ACC112 (cell line): ENCODE measurements around the gene CCT3.
A peak's percentile ranks its signal among the peaks of the same experiment; 100 is the strongest.

ENCODE experiments used
- H2AFZ ChIP-seq: fragments of 200-600 bp; sonication (generic); one replicate; pipeline ENCODE4 v1.6.0; 2017; ENCODE audit warnings: antibody characterized with exemption, low read length; ENCODE audit not compliant: unreplicated experiment
- H3K27ac ChIP-seq: fragments of 200-600 bp; sonication (generic); 2 replicates; pipeline ENCODE4 v1.5.1; 2014; ENCODE audit warnings: low read depth, mild to moderate bottlenecking, antibody characterized with exemption, low read length, moderate library complexity
- H3K27me3 ChIP-seq: fragments of 200-600 bp; sonication (generic); 2 replicates; pipeline ENCODE4 v1.6.1; 2014; ENCODE audit warnings: mild to moderate bottlenecking, antibody characterized with exemption, low read length, moderate library complexity, mixed read lengths; ENCODE audit not compliant: insufficient read depth
- H3K36me3 ChIP-seq: fragments of 200-600 bp; sonication (generic); 2 replicates; pipeline ENCODE4 v1.6.1; 2016; ENCODE audit warnings: mild to moderate bottlenecking, antibody characterized with exemption, low read length, moderate library complexity, mixed read lengths; ENCODE audit not compliant: insufficient read depth
- H3K4me1 ChIP-seq: fragments of 200-600 bp; sonication (generic); one replicate; pipeline ENCODE4 v1.6.1; 2016; ENCODE audit warnings: low read length, mixed read lengths; ENCODE audit not compliant: insufficient read depth, unreplicated experiment, control insufficient read depth
- H3K4me3 ChIP-seq: fragments of 200-600 bp; sonication (generic); 2 replicates; pipeline ENCODE4 v1.5.1; 2014; ENCODE audit warnings: mild to moderate bottlenecking, low read depth, low read length
- H3K79me2 ChIP-seq: fragments of 200-600 bp; sonication (generic); one replicate; pipeline ENCODE4 v1.6.0; 2016; ENCODE audit warnings: low read length; ENCODE audit not compliant: control insufficient read depth, unreplicated experiment, insufficient read depth

CCT3 gene

DNA sequence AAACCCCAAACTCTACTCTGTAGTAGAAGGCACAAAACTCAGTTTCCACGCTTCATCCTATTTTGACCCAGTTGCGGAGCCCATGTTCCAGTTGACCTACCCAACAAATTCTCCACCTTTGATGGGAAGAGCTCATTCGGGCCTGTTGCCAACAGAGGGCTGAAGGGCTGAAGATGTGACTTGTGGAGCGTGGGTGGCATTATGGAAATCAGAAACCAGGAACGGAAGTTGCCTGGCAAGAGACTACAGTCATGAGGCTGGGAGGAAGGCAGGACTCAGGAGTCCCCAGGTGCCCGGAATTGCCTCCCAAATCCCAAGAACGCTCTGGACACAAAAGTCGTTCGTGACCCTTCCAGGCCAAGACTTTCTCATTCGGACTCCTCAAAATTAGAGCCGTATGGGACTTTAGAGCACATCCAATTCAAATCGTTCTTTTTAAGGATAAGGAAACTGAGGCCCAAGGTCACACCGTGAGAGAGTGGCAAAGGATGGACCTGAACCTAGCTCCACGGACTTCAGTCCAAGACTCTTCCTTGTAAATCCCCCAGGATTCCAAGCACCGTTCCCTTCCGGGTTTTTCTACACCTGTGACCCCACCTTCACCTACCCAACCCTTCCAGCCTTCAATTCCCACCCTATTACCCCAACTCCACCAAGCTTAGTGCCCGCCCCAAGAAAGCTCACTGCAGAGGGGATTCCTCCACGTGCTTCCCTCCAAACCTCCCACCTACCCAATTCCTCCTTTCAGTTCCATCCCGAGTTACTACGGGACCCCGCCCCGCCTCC lies 56.2 kb downstream of the CCT3 start:
- peak overlapping the region; percentile 76 for H3K27ac ChIP-seq
- peaks cover 52% of the 10 kb centered on the region for H3K79me2 ChIP-seq
- H3K36me3 ChIP-seq: peaks cover 8% of the 10 kb centered on the region; the same call in 1 of the 2 replicates
- H3K4me1 ChIP-seq: peaks cover 34% of the 10 kb centered on the region
- no peaks in the 10 kb centered on the region for H3K27me3 ChIP-seq
- no peak overlapping the region for H2AFZ ChIP-seq
- H3K4me3 ChIP-seq: peak overlapping the region; percentile 89

DNA sequence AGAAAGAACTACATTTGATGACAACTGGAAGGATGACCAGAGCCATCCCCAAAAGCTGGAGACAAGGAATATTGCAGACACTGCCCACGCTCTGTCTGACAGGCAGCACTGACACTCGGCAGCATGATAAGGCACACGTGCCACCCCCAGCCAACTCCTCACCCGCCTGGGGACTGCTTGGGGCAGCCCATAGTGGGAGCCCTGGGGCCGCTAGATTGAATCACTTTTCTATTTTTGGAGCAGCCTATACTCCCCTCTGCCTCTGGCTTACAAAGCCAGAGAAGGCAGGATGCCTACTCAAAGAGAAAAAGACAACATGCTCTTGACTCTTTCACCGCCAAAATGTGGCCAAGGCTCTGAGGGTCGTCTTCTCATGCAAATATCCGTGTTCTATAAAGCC lies 56.8 kb downstream of the CCT3 start:
- H3K36me3 ChIP-seq: peaks cover 8% of the 10 kb centered on the region; the same call in 1 of the 2 replicates

DNA sequence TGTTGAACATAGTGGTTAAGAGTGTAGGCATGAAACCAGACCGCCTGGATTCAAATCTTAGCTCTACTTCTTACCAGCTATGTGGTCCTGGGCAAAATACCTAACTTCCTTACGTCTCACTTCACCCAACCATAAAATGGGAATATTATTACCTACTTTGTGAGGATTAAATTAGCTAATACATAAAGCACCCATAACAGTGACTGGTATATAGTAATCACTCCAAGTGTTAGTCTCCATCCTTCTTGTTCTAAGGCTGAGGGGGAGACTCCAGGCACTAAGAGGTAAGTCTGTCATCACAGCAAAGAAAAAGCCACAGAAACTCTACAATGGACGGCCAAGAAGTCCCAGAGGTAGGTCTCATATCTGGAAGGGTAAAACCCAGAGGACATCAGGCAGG lies 58.3 kb downstream of the CCT3 start:
- H3K4me1 ChIP-seq: peaks cover 33% of the 10 kb centered on the region
- H3K27me3 ChIP-seq: no peaks in the 10 kb centered on the region
- no peak overlapping the region for H3K4me3 ChIP-seq
- peaks cover 15% of the 10 kb centered on the region; the same call in 1 of the 2 replicates for H3K36me3 ChIP-seq
- H3K79me2 ChIP-seq: peaks cover 52% of the 10 kb centered on the region
- H2AFZ ChIP-seq: no peak overlapping the region
- H3K27ac ChIP-seq: no peak overlapping the region

More for the DNA sequence above, 56.8 kb downstream of the CCT3 start:
- Histone ChIP-seq H3K4me1 (peaks cover 36% of the 10 kb centered on the region), H2AFZ (no peak overlapping the region), H3K27me3 (no peaks in the 10 kb centered on the region), H3K4me3 (peak overlapping the region; percentile 89), H3K27ac (peak overlapping the region; percentile 76), H3K79me2 (peaks cover 52% of the 10 kb centered on the region)

DNA sequence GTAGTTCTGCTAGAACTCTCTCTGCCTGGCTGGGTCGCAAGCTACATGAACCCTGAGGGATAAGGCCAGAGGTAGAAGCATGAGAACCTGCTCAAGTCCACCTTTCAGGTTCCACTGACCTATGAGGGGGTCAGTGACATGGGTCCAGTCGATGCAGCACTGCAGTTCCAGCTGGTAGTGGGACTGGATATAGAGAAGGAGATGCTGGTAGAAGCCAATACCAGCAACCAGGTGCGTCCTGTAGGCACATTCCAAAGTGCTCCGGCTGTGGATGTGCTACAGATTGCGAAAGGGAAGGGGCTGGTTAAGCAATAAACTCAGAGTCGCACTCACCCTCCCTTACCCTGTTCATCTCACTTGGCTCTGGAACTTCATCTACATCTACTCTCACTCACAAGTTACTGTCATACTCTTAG lies 61.1 kb downstream of the CCT3 start:
- Histone ChIP-seq H3K27me3 (no peaks in the 10 kb centered on the region), H3K4me1 (peaks cover 18% of the 10 kb centered on the region), H3K4me3 (no peak overlapping the region), H3K79me2 (peaks cover 39% of the 10 kb centered on the region), H2AFZ (no peak overlapping the region), H3K27ac (peak overlapping the region; percentile 23; the same call in 1 of the 2 replicates), H3K36me3 (peaks cover 23% of the 10 kb centered on the region)

DNA sequence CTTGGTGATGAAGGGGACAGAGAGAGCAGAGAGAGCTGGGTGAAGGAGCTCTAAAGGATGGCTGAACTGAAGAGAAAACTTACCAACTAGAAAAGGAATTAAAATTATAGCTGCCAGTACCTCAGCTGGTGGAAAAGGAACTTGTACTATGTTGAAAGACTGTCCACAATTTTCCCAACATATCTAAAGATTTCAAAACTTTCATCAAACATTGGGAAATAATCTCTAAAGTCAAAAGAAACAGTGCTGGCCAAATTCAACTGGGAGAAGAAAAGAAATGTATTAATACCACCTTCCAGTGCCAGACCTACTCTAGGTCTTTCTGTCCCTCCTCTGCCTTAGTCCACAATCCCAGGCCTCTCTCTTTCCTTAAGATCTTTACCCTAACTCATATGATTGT lies 61.6 kb downstream of the CCT3 start:
- Histone ChIP-seq H3K4me1 (peaks cover 15% of the 10 kb centered on the region), H3K4me3 (no peak overlapping the region), H2AFZ (no peak overlapping the region), H3K27ac (peak overlapping the region; percentile 23; the same call in 1 of the 2 replicates), H3K27me3 (no peaks in the 10 kb centered on the region), H3K79me2 (peaks cover 34% of the 10 kb centered on the region), H3K36me3 (peaks cover 23% of the 10 kb centered on the region)

DNA sequence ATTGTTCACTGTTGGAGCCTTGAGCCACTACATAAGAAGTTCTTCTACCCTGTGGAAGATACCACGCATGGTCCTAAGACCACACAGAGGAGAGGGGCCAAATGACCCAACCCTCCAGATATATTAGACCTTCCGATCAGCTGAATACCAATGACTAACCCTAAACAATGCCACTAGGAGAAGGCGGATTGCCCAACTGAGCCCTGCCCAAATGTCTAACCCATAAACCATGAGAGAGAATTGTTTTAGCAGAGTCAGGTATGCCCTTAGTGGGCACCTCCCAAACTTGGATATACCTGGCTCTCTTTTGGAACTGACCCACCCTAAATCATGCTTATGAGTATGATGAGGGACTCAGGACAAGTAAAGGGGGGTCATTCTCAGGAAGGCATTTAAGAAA lies 67.8 kb downstream of the CCT3 start:
- Histone ChIP-seq H3K79me2 (peaks cover 2% of the 10 kb centered on the region), H2AFZ (no peak overlapping the region), H3K27me3 (no peaks in the 10 kb centered on the region), H3K4me3 (no peak overlapping the region), H3K36me3 (peaks cover 29% of the 10 kb centered on the region), H3K27ac (no peak overlapping the region), H3K4me1 (peaks cover 8% of the 10 kb centered on the region)

DNA sequence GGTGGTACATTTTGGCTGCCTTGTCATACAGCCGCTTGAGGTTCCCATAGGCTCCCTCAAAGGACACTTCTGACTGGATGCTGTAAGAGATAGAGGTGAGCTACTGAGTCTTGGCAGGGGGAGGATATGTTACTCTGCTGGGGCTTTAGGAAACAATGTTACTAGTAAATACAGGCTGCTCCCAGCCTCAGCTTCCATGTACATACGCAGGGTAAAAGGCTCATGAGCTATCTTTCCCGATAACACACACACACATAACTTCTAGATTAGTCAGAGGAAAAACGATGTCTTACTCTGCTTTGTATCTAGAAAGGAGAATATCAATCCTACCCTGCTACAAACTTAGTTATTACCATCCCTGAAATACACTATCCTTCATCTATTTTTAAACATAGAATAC lies 69.8 kb downstream of the CCT3 start:
- no peak overlapping the region for H2AFZ ChIP-seq
- H3K4me3 ChIP-seq: no peak overlapping the region
- H3K4me1 ChIP-seq: peaks cover 12% of the 10 kb centered on the region
- H3K27ac ChIP-seq: no peak overlapping the region
- H3K36me3 ChIP-seq: peaks cover 36% of the 10 kb centered on the region
- no peaks in the 10 kb centered on the region for H3K27me3 ChIP-seq
- H3K79me2 ChIP-seq: peaks cover 2% of the 10 kb centered on the region

DNA sequence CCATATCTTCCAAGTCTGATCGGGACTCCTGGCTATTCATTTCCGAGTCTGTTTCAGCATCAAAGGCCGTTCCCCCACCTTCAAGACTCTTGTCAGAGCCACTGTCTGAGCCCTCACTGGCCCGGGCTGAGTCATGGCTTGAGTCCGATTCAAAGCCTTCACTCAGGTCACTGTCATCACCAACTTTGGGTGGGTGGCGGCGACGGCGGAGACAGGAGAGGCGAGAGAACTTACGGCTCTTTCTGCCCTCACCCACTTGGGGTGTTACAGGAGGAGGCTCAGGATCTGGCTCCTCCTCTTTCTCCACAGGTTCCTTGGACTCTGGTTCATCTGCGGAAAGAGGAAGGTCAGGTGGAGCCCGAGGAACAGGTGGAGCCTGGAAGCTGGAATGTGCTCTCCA lies 72.0 kb downstream of the CCT3 start:
- no peak overlapping the region for H2AFZ ChIP-seq
- H3K36me3 ChIP-seq: peaks cover 35% of the 10 kb centered on the region
- peaks cover 26% of the 10 kb centered on the region for H3K4me1 ChIP-seq
- H3K79me2 ChIP-seq: peaks cover 1% of the 10 kb centered on the region
- no peaks in the 10 kb centered on the region for H3K27me3 ChIP-seq
- no peak overlapping the region for H3K27ac ChIP-seq
- H3K4me3 ChIP-seq: no peak overlapping the region

DNA sequence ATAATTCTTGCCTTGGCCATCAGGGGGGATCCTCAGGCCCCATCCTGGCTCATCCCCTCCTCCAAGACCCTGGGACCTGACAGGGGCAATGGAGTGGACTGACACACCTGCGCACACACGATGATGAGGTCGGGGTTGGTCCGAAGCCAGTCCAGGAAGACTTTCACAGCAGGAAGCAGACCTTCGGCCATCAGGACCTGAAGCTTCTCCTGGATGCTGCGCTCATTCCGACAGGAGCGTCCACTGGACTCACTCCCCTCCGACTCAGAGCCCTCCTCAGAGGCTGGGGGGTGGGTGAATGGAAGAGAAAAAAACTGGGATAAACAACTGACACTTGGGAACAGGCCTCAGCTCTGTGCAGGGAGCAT lies 74.8 kb downstream of the CCT3 start:
- H3K79me2 ChIP-seq: peaks cover 2% of the 10 kb centered on the region
- H2AFZ ChIP-seq: no peak overlapping the region
- peaks cover 55% of the 10 kb centered on the region for H3K36me3 ChIP-seq
- peaks cover 22% of the 10 kb centered on the region for H3K4me1 ChIP-seq
- peak overlapping the region; percentile 85 for H3K27ac ChIP-seq
- no peaks in the 10 kb centered on the region for H3K27me3 ChIP-seq
- H3K4me3 ChIP-seq: no peak overlapping the region

DNA sequence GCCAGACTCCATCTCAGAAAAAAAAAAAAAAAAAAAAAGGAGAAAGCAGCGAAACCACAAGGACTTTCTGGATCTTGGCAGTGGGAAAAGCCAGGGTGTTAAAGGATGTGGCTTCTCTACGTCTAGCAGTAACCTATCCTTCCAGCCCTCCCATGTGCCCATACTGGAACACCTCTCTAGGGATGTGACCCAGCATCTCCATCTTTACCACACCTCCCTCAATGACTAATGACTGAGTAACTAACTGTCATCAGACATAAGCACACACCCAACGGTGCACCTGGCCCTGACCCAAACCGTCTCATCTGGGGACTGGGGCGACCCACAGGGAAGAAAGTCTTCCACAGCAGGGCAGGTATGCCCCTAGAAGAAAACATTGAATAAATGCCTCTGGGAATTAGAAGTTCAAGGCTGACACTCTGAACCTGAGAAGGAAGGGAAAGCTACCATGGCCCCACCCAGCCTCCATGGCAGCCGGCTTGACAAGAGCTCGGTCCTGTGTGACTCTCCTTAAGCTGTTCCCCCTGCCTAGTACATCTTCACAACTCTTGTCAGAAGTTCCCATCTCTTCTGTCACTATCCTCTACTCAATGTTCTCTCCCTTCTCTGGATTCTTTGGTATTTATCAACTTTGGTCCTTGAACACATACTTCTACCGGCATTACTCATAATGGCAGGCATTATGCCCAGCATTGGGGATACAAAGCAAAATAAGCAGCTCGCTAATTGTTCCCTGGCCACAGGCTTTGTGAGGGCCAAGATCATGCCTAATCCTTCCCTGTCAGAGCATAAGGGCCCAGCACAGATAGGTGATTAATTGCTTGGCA lies 75.4 kb downstream of the CCT3 start:
- no peak overlapping the region for H3K4me3 ChIP-seq
- peaks cover 18% of the 10 kb centered on the region for H3K4me1 ChIP-seq
- H2AFZ ChIP-seq: no peak overlapping the region
- peaks cover 51% of the 10 kb centered on the region for H3K36me3 ChIP-seq
- H3K27me3 ChIP-seq: no peaks in the 10 kb centered on the region
- peak overlapping the region; percentile 85 for H3K27ac ChIP-seq
- peaks cover 2% of the 10 kb centered on the region for H3K79me2 ChIP-seq
